ENCODE data around the gene ODAD3.
"Not testable (repeated sequence)": the region's sequence is repeated elsewhere in the genome, so short reads cannot be mapped to it uniquely, and the experiment has no call there.

The ODAD3 gene

DNA sequence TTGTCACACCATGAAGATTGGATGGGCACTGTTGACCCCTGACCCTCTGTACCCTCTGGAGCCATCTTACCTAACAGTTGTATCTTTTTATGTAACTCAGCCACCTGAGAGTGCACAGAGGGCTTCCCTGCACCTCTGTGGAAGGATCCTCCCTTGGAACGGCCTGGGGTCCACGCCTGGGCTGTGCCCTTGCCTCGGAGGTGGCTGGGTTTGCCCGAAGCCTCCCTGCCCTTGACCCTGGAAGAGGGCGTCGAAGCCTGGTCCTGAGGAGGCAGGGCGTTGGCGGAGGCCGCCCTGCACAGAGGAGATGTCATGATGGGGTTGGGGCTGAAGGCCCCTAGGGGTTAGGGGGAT is 241 bp downstream of the ODAD3 start:
- DNase-seq = no peak

DNA sequence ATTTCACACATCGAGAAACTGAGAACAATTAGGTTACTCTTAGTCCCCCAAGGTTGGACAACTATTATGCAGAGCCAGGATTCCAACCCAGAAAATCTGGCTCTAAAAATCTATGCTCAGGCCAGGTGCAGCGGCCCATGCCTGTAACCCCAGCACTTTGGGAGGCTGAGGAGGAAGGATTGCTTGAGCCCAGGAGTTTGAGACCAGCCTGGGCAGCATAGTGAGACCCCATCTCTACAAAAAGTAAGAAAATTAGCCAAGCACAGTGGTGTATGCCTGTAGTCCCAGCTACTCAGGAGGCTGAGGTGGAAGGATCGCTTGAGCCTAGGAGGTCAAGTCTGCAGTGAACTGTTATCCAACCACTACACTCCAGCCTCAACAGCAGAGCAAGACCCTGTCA is 1.4 kb downstream of the ODAD3 start:
- not testable (repeated sequence) for DNase-seq

DNA sequence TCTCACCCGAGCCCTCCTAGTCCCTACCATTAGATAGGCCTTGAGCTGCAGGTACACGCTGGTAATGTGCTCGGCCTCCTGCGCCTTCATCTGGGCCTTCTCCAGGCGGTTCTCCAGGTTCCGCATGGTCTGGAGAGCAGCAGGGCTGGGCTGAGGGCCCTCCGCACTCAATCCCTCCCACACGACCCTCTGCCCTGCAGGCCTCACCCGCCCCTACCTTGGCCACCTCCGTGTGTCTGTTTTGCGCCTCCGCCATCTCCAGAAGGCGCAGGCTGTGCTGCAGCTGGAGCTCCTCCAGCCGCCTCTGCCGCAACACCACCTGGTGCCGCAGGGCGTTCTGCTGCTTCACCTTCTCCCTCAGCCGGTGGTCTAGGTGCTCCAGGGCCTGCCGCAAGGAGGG is 8.3 kb downstream of the ODAD3 start:
- no peak for DNase-seq

DNA sequence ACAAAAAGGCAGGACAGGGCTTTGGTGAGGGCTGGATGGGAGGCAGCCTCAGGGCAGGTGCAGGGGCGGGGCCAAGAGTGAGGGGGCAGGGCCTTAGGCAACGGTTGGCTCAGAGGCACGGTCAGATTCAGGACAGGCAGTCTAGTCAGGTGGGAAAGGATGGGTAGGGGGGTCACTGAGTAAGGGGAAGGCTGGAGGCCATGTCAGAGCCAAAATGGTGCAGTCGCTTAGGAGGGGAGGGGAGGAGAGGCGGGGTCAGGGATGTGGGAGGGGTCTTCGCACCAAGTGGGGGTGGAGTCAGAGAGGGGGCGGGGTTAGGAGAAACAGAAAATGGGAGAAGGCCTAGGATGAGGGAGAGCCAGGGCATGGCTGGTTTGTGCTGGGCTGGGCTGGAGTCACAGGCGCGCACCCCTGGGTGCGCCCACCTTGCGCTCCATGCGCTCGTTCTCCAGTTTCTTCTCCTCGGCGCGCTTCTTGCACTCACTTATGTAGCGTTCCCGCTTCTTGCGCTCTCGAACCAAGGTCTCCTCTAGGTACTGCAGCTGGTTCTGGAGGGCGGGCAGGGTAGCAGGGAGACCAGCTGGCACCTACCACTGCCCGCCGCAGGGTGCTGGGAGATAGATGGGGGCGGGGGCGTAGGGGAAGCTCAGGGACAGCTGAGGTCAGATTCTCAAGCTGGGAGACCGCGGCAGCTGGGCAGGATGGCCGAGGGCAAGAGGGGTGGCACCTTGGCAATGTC is 9.0 kb downstream of the ODAD3 start:
- no peak for DNase-seq

- DNase-seq = no peak
Observed at GRCh38 chr19:11423791-11424181, 11.1 kb downstream of the ODAD3 start.

- no peak for DNase-seq
Observed at GRCh38 chr19:11423164-11423790, 11.6 kb downstream of the ODAD3 start.

GRCh38 chr19:11422163-11423065 is 12.5 kb downstream of the ODAD3 start:
- no peak for DNase-seq

DNA sequence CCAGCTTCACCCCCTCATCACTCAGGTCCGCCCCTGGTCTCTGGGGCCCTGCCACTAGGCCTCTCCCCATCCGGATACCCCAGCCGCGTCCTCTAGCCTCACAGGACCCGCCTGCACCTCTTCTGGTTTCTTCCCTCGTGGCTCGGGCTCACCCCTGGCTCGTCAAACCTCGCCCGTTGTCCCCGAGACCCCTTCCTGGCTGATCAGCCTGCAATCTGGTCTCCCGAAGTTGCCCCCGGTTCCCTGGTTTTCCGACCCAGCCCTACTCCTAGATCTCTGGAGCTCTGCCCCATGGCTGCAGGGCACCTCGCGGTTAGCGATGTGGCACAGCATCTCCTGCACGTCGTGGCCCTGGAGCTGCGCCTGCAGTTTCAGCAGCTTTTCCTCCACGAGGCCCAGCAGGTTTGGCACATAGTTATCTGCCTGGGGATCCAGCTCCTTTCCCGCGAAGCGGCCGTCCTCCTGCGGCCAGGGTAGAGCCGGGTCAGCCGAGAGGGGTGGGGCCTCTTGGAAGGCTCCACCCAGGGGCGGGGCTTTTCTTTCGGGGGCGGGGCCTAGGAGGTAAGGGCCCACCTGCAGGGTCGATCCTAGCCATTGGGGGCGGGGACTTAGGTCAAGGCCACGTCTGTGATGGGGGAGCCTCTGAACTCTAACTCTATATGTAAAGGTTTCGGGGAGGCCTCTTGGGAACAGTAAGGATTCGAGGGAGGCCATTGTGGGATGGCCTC is 13.4 kb downstream of the ODAD3 start:
- no peak for DNase-seq

DNA sequence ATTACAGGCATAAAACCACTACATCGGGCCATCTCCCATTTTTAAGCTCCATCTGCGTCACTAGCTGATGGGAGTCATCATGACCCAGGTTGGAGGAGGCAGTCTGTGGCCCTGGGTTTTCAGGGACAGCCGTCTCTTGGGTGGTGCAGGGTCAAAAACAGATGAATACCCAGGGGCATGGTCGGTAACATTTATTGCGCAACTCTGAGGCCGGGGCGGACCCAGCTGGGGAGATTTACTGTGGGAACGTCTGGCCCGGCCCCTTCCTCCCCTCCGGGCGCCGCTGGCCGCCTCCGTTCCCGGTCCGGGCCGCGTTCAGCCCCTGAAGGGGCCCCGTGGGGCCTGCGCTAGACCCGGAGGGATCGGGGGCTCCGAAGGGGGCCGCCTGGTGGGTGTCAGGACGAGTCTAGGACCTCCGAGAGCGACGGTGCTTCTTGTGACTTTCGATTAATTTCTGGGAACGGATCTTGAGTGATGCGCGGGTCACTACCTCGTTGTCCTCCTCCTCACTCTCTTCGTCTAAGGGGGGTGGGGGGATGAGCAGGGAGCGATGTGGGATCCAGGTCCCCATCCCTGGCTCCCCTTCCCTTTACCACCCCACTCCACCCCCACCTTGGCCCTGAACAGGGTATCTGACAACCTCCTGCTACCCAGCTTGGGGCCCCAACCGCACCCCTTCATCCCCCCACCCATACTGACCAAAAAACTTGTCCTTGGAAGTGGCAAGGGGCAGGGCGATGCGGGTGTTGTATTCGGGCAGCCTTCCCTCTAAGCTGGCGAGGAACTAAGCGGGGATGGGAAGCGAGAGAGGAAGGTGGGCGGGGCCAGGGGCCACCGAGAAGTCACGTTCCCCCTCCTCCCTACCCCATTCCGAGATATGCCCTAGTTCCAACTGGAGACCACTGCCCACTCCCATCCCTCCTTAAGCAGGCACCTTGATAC is 14.2 kb downstream of the ODAD3 start:
- DNase-seq = no peak

GRCh38 chr19:11418549-11419506 is 16.1 kb downstream of the ODAD3 start, which contains the start of gene RGL3:
TSS of gene RGL3 (minus strand) at chr19:11419314. CDS start at chr19:11419278, 36 bp downstream.
- peak; percentile 75 to 86 for DNase-seq

GRCh38 chr19:11418094-11418548 is 16.8 kb downstream of the ODAD3 start:
- DNase-seq = peak in 1 of 2 experiments; percentile 25

GRCh38 chr19:11416346-11417052 is 18.4 kb downstream of the ODAD3 start:
- no peak for DNase-seq

DNA sequence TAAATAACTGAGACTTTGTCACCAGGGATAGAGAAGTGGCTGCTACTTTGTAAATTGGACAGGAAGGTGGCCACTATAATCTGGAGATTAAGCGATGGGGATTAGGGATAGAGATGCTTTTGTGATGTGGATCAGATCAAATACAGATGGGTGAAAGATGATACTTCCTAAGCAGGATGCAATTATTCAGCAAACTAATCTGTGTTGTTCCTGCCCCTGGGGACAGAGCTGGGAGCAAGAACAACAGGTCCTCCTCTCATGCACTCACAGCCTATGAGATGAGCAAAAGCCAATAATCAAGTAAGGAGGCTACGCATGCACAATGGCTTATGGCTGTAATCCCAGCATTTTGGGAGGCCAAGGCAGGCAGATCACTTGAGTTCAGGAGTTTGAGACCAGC is 20.4 kb downstream of the ODAD3 start:
- DNase-seq = peak; percentile 9 to 54

DNA sequence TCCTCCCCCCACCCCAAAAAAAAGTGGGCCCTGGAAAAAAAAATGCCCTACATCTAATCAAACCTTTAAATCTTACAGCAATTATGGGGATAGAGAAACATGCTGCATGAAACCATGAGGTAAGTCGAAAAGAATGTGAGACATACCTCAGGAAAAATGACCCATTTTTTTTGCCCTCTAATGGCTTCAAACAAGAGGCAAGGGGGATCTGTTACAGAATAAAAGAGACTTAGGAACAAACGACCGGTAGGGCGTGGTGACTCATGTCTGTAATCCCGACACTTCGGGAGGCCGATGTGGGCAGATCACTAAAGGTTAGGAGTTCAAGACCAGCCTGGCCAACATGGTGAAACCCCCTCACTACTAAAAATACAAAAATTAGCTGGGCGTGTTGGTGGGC is 24.2 kb downstream of the ODAD3 start:
- no peak for DNase-seq

- DNase-seq = no peak
Observed at GRCh38 chr19:11408591-11408990, 26.3 kb downstream of the ODAD3 start.

DNA sequence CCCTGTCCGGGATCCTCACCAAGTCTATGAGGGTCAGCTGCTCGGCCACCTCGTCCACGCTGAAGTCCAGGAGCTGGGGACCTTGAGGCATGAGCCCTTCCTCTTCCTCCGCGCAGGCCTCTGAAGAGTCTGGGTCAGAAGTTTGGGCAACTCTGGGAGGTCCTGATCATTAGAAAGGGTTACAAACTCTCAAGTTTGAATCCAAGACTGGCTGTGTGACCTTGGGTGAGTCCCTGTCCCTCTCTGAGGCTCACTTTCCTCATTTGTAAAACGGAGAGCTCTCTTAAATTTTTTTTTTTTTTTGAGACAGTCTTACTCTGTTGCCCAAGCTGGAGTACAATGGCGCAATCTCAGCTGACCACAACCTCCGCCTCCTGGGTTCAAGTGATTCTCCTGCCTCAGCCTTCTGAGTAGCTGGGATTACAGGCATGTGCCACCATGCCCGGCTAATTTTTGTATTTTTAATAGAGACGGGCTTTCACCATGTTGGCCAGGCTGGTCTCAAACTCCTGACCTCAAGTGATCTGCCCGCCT is 28.2 kb downstream of the ODAD3 start:
- DNase-seq = not testable (repeated sequence)

- no peak for DNase-seq
Observed at GRCh38 chr19:11405846-11406643, 28.9 kb downstream of the ODAD3 start.

GRCh38 chr19:11404588-11405222 is 30.2 kb downstream of the ODAD3 start:
- no peak for DNase-seq
